ENCODE data around the gene CAPN12.

The CAPN12 gene

GRCh38 chr19:38709119-38709518, 35.2 kb downstream of the CAPN12 start:
- no peak for DNase-seq

GRCh38 chr19:38708413-38709024, 35.8 kb downstream of the CAPN12 start:
- no peak for DNase-seq

- DNase-seq = no peak
Observed at GRCh38 chr19:38707512-38708114, 36.7 kb downstream of the CAPN12 start.

DNA sequence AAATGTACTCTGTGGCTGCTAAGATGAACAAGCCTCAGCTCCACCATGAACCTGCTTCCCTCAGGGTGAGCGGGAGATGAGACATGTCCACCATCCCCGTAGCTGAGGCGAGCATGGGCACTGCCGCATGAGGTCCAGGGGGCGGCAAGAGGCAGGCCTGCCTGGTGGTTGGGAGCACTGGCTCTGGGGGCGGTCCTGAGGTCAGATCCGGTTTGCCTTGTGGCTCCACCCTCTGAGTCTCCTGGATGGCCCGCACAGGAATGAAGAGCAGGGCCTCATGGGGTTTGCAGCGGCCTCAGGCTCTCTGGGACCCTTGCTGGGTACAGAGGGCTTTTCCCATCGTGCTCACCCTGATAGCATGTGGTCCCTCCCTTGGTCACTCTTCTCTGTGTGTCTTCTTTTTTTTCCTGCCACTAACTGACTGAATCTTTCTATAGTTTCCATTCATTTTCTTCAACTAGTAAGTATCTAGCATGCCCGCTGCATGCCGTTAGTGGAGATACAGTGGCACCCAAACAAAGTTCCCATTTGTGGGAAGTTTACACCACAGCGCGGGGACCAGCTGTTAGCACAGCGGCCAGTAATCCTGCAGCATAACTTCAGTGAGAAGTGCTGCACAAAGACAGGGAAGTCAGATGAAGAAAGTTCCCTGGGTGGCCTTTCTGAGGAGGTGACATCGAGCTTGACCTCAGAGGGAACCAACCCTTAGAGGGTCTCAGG, 37.3 kb downstream of the CAPN12 start:
- DNase-seq = no peak

DNA sequence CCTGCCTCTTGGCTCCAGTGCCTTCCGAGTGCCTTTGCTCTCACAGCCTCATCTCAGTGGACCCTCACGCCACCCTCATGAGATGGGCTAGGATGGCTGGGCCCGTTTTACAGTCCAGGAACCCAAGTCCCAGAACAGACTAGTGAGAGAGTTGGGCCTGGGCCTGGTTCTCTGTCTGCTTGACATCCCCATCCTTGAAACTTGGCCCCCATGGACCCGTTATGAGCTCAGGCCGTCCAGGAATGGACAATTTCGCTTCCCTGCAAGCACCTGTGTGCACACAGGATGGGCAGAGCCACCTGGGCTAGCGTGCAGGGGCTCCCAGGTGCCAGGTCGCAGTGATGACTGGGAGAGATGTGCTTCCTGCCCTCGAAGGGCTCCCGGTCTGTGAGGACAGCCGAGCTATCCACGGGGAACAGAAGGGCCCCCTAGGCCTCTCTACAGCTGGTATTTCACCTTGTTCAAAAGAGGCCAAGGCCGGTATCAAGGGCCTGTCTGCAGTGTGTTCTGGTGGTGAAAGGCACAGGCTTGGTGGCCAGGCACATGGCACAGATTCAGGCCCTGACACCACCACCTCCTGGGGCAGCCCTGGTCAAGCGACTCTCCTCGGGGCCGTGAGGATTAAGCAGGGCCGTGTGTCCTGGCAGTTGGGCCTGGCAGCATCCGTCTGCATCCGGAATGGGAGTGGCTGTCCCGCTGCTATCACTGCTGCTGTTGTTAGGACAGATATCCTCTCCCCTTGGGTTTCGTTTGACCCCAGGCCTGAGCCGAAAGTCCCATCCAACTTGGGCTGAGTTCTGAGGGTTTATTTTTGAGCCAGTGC, 38.9 kb downstream of the CAPN12 start:
- DNase-seq = no peak

- no peak for DNase-seq
Observed at GRCh38 chr19:38704488-38705026, 39.7 kb downstream of the CAPN12 start.

DNA sequence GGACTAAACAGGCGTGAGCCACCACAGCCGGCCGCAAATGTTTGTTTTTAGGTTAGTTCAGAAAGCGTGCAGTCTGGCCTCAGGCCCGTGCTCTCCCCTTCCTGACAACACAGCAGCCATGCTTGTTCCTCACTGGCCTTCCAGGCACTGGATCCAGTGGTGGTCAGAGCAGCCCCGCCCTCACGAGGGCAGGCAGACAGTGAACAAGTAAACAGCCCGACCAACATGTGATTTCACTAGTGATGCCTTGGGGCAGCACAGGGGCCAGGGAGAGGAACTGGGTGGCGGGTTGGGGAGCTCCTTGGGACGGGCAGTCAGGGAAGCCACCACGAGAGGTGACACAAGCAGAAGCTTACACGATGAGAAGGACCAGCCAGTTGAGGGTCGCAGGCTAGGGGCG, 40.8 kb downstream of the CAPN12 start:
- DNase-seq = no peak

DNA sequence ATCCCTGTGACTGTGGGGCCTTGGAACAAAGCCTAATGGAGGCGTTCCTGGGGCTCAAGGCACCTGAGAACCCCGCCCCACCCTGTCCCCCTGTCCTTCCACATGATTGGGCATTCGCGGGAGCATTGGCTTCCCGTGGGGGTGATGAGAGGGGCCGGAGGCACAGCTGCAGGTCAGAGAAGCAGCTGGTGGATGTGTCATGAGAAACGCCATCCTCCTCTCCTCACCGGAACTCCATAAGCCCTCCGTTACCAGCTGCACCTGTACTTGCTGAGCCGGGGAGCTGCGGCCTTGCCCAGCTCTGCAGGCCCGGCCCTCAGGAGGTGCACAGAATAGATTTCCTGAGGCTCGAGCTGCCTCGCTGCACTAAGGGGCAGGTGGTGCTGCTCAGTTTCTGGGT, 42.0 kb downstream of the CAPN12 start:
- no peak for DNase-seq

GRCh38 chr19:38701455-38702063, 42.7 kb downstream of the CAPN12 start:
- no peak for DNase-seq

GRCh38 chr19:38700902-38701454, 43.3 kb downstream of the CAPN12 start:
- DNase-seq = no peak

GRCh38 chr19:38700350-38700901, 43.8 kb downstream of the CAPN12 start:
- DNase-seq = no peak

DNA sequence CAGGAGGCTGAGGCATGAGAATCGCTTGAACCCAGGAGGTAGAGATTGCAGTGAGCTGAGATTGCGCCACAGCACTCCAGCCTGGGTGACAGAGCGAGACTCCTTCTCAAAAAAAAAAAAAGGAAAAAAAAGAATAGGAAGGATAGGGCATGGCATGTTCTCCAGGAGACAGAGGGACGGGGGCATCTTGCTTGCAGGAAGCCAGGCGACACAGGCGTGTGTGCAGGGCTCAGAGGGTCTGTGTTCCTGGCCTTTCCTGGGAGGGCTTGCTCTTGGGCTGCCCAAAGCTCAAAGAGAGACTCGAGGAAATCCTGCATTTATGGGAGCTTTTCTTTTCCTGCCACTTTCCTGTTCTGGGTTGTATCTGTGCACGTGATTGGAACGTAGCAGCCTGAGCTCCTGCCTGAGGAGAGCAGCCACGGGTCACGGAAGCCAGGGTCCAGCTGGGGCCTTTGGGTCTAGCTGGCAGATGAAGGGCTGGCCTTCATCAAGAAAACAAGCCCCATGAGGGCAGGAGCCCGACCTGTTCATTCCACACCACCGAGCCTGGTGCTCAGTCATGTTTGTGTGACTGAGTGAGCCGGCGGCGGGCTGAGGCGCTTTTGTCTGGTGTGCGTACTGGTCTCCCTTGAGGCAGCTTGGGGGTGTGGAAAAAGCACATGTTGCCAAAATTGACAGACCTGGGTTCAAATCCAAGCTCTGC, 44.5 kb downstream of the CAPN12 start:
- no peak for DNase-seq

DNA sequence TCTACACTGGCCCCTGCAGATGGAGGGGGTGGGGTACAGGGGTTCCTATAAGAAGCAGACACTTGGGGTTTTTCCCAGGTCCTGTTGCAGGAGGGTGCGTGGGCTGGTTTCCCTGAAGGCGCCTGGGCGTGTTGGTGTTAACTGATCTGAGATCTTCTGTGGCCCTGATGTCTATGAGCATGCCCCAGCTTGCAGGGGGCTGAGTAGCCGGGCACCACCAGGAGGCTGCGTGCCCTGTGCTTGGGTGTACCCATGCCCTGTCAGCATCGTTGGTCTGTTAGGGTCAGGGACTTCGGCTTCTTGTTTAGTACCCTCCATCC, 45.3 kb downstream of the CAPN12 start:
- no peak for DNase-seq

DNA sequence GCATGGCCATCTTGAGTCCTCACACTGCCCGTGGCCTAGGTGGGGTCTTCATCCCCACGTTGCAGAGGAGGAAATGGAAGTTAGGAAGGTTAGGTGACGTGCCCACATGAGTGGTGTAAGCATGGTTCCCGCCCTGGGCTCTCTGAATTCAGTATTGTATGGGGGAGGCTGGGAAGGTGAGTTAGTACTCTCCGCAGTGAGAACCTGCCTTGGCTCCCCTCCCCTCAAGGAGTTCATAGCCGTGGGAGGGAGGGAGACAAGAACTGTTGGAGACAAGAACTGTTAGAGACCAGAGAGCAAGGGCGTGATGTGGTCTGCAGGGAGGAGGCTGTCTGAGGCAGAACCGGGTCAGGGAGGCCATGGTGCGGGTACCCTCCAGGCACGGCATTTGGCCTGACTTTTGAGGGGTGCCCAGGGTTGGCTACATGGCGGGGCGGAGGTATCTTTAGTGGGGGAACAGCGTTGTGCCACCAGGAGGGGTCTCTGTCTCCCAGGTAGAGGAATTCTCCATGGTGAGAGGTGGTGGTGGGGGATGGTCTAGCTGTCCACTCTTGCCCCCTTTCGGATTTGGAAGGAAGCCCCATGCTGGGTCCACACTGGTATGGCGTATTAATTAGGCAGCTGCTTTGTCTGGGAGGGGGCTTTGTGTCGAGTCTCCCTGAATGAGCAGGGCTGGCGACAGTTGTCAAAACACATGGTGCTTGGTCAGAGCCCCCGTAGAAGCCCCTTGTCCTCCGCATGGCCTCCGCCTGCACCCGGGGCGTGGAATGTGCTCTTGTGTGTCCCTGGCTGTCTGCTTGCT, 45.8 kb downstream of the CAPN12 start:
- DNase-seq = no peak

DNA sequence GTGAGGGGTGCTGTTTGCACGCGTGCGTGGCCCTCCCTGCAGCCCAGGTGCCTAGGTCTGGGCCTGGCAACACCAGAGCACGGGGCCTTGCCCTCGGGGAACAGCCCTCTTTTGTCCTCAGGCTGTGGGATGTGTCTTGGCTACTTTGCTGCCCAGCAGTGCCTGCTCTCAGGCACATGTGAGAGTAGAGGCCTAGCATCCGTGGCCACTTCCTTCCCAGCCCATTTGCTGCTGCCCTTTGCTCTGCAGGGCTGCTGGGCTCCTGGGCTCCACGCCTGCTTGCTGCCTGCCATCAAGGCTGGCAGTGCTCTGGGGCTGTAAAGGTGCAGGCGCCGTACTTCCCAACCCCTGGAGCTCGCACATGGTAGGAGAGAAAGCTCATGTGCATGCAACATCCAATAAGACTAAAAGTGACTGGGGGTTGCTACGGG, 46.6 kb downstream of the CAPN12 start:
- no peak for DNase-seq

DNA sequence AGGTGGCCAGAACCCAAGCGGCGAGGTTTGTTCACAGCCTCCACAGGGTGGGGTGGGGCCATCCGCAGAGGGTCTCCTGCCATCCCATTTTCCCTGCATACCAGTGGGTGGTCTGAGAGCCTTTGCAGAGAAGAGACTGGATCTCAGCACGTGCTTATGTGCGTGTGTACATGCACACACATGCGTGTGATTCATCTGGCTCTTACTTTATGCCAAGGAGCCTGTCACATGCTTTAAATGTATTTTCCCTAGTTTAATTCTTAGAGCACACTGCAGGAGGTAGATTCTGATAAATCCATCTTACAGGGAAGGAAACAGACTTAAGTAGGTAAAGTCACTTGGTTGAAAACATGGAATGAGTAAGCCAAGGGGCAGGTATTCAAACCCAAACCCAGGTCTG, 47.1 kb downstream of the CAPN12 start:
- no peak for DNase-seq

GRCh38 chr19:38696729-38697055, 47.6 kb downstream of the CAPN12 start:
- no peak for DNase-seq

DNA sequence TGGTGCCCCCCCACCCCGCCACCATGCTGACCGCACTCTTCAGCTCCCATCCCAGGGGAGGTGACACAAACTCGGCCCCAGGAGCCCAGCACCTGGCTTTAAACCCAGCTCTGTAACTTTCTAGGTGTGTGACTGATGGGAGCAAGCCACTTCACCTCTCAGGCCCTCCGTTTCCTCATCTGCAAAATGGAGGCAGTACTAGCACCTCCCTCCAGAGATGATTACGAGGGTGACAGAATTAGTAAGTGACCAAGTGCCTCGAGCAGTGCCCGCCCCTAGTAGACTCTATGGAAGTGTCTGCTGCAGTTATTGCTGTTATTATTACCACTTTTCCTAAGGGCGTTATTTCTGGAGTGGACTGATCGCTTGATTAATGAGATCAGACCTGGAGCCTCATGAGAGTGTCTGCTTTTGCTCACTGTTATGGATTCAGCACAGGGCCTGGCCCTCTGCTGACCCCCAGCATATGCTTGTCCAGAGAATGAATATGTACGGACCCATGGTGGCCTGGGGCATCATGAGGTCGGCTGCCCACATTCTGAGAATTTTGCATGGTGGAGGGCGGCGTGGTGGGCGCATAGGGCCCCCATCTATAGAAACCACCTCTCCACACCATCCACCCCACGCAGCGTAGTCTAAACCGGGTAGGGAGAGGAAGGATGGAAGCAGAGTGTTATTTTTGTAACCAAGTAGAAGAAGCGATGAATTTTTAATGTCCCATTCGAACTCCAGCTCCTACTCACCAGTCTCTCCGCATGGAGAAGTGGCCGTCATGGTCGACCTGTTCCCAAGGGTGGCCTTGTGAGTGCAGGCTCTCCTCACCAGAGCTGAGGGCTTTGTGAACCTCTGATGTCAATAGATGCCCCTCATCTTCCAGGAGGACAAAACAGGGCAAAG, 48.2 kb downstream of the CAPN12 start:
- no peak for DNase-seq

DNA sequence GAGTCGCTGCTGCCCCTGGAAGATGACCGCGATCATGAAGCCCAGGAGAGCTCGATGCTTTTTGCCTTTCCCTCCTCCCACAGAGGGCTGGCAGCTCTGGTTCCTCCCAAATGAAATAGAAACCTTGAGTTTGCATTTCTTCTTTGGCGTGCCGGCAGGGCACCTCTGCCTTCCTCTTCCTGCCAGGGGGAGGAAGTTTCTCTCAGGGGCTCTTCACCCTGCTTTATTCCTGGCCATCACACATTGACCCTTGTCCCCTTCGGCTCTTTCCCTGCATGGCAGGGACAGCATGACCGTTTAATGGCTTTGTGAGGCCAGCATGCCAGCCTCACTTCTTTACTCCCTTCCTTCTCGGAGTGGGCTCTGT, 49.0 kb downstream of the CAPN12 start:
- no peak for DNase-seq
